Endothelial cell (in vitro differentiated cells): ENCODE results near the gene ERICH4. TPM values are rescaled to one million over a fixed set of nuclear protein-coding genes. Genes with fewer than 3 reads are reported as not detected.
A peak's percentile ranks its signal among the peaks of the same experiment; 100 is the strongest.

Experiments used
- DNase-seq: peaks from one replicate; pipeline ENCODE4 v3.0.0; 2021; ENCODE audit warnings: low spot score
- H3K27ac Mint-ChIP-seq: one replicate; pipeline ENCODE4 v1.8.0; 2021; ENCODE audit warnings: mixed read lengths, inconsistent platforms; ENCODE audit not compliant: unreplicated experiment
- H3K27me3 Mint-ChIP-seq: one replicate; pipeline ENCODE4 v1.8.0; 2021; ENCODE audit warnings: mild to moderate bottlenecking, moderate library complexity, mixed read lengths, inconsistent platforms; ENCODE audit not compliant: unreplicated experiment
- H3K36me3 Mint-ChIP-seq: one replicate; pipeline ENCODE4 v1.8.0; 2021; ENCODE audit warnings: mild to moderate bottlenecking, low read depth, mixed read lengths, inconsistent platforms; ENCODE audit not compliant: unreplicated experiment
- H3K4me1 Mint-ChIP-seq: one replicate; pipeline ENCODE4 v1.8.0; 2021; ENCODE audit warnings: mild to moderate bottlenecking, mixed read lengths, inconsistent platforms; ENCODE audit not compliant: unreplicated experiment
- H3K4me3 Mint-ChIP-seq: one replicate; pipeline ENCODE4 v1.8.0; 2021; ENCODE audit warnings: mild to moderate bottlenecking, mixed read lengths, inconsistent platforms; ENCODE audit not compliant: unreplicated experiment
- H3K9me3 Mint-ChIP-seq: one replicate; pipeline ENCODE4 v1.8.0; 2021; ENCODE audit warnings: mixed read lengths, inconsistent platforms; ENCODE audit not compliant: unreplicated experiment
- CTCF ChIP-seq: fragments of 200-600 bp; sonication (generic); IDR thresholded peaks from one replicate; pipeline ENCODE4 v1.5.0; 2021; ENCODE audit warnings: antibody characterized with exemption; ENCODE audit not compliant: unreplicated experiment
- long read RNA-seq: library from polyadenylated mRNA; unstranded; transcript quantifications from one replicate; pipeline ENCODE4 v2.0.0, GENCODE V29; 2020; ENCODE audit not compliant: unreplicated experiment
- total RNA-seq: library from RNA; stranded (reverse); fragmentation: NEBNext Ultra II Directional; extraction: Animal tissue kit (Norgen Biotek cat#: 25700); gene quantifications from one replicate; pipeline ENCODE4 v1.2.1, GENCODE V29; 2021; ENCODE audit not compliant: unreplicated experiment

Gene ERICH4
- not detected for total RNA-seq
- long read RNA-seq, result 0 reads

- DNase-seq, result no peak
- no peaks in the 10 kb centered on the region for H3K9me3 Mint-ChIP-seq
- peak within 1 kb of the TSS; percentile 8 for H3K4me3 Mint-ChIP-seq
- peak within 1 kb of the TSS; percentile 7 for H3K27ac Mint-ChIP-seq
- peaks cover 15% of the 10 kb centered on the region for H3K36me3 Mint-ChIP-seq
- no peak for TF ChIP-seq CTCF
- peaks cover 12% of the 10 kb centered on the region for H3K4me1 Mint-ChIP-seq
- peaks cover 17% of the 10 kb centered on the region for H3K27me3 Mint-ChIP-seq
Measured at GRCh38 chr19:41442473-41443355, at the start of gene ERICH4. Gene ERICH4 (plus strand): TSS chr19:41443156. CDS start chr19:41443170, 14 bp downstream.

- Mint-ChIP-seq H3K9me3 (no peaks in the 10 kb centered on the region), H3K27ac (no peak overlapping the region), H3K4me1 (peaks cover 28% of the 10 kb centered on the region), H3K27me3 (peaks cover 5% of the 10 kb centered on the region), H3K4me3 (no peak overlapping the region), H3K36me3 (peaks cover 10% of the 10 kb centered on the region)
- no peak for TF ChIP-seq CTCF
- DNase-seq, result no peak
Measured at GRCh38 chr19:41395355-41395754, 47.6 kb upstream of the ERICH4 start.

- peaks cover 41% of the 10 kb centered on the region for H3K4me1 Mint-ChIP-seq
- no peak for TF ChIP-seq CTCF
- H3K4me3 Mint-ChIP-seq, result peak within 1 kb of the TSS; percentile 97
- H3K36me3 Mint-ChIP-seq, result peaks cover 3% of the 10 kb centered on the region
- DNase-seq, result peak; percentile 97
- peaks cover 7% of the 10 kb centered on the region for H3K27me3 Mint-ChIP-seq
- H3K9me3 Mint-ChIP-seq, result no peaks in the 10 kb centered on the region
- H3K27ac Mint-ChIP-seq, result peak within 1 kb of the TSS; percentile 98
Measured at GRCh38 chr19:41397086-41398049, 45.6 kb upstream of the ERICH4 start, which contains the start of the genes BCKDHA and EXOSC5. Gene BCKDHA (plus strand): TSS chr19:41397818. CDS start chr19:41397828, 10 bp downstream. Gene EXOSC5 (minus strand): TSS chr19:41397359. CDS start chr19:41397328, 31 bp downstream.

GRCh38 chr19:41398050-41398418, 44.9 kb upstream of the ERICH4 start:
- peaks cover 5% of the 10 kb centered on the region for H3K27me3 Mint-ChIP-seq
- TF ChIP-seq CTCF, result no peak
- peaks cover 3% of the 10 kb centered on the region for H3K36me3 Mint-ChIP-seq
- peak overlapping the region; percentile 97 for H3K4me3 Mint-ChIP-seq
- no peaks in the 10 kb centered on the region for H3K9me3 Mint-ChIP-seq
- peaks cover 44% of the 10 kb centered on the region for H3K4me1 Mint-ChIP-seq
- H3K27ac Mint-ChIP-seq, result peak overlapping the region; percentile 98
- DNase-seq, result no peak
